Stimulated activated memory B cell treated with anti-CD40 and anti-IgM and Interleukin-4, amounts not matched to agents 10 μg/mL and 1 μg/mL and 100 μg/mL, for 72 hours (primary cell): ENCODE results near the gene DGKD.

Experiments used
- ATAC-seq: fragments of 150-1000 bp; cut with Tn5 transposase; 2 replicates; pipeline ENCODE4 v1.10.0; 2021
- H3K27ac Mint-ChIP-seq: one replicate; pipeline ENCODE4 v1.8.0; 2022; ENCODE audit warnings: mild to moderate bottlenecking, mixed read lengths
- H3K27me3 Mint-ChIP-seq: one replicate; pipeline ENCODE4 v1.8.0; 2022; ENCODE audit warnings: mixed read lengths
- H3K36me3 Mint-ChIP-seq: one replicate; pipeline ENCODE4 v1.8.0; 2022; ENCODE audit warnings: mixed read lengths
- H3K4me1 Mint-ChIP-seq: one replicate; pipeline ENCODE4 v1.8.0; 2022; ENCODE audit warnings: mixed read lengths
- H3K4me3 Mint-ChIP-seq: one replicate; pipeline ENCODE4 v1.8.0; 2022; ENCODE audit warnings: mild to moderate bottlenecking, moderate library complexity, mixed read lengths
- H3K9me3 Mint-ChIP-seq: one replicate; pipeline ENCODE4 v1.8.0; 2022; ENCODE audit warnings: mixed read lengths

Gene DGKD, protein sequence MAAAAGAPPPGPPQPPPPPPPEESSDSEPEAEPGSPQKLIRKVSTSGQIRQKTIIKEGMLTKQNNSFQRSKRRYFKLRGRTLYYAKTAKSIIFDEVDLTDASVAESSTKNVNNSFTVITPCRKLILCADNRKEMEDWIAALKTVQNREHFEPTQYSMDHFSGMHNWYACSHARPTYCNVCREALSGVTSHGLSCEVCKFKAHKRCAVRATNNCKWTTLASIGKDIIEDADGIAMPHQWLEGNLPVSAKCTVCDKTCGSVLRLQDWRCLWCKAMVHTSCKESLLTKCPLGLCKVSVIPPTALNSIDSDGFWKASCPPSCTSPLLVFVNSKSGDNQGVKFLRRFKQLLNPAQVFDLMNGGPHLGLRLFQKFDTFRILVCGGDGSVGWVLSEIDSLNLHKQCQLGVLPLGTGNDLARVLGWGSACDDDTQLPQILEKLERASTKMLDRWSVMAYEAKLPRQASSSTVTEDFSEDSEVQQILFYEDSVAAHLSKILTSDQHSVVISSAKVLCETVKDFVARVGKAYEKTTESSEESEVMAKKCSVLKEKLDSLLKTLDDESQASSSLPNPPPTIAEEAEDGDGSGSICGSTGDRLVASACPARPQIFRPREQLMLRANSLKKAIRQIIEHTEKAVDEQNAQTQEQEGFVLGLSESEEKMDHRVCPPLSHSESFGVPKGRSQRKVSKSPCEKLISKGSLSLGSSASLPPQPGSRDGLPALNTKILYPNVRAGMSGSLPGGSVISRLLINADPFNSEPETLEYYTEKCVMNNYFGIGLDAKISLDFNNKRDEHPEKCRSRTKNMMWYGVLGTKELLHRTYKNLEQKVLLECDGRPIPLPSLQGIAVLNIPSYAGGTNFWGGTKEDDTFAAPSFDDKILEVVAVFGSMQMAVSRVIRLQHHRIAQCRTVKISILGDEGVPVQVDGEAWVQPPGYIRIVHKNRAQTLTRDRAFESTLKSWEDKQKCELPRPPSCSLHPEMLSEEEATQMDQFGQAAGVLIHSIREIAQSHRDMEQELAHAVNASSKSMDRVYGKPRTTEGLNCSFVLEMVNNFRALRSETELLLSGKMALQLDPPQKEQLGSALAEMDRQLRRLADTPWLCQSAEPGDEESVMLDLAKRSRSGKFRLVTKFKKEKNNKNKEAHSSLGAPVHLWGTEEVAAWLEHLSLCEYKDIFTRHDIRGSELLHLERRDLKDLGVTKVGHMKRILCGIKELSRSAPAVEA

GRCh38 chr2:233353769-233354499 is at the start of gene DGKD:
Gene DGKD, plus strand, starts transcription at chr2:233354494. Its CDS starts 25 bp downstream, at chr2:233354519.
- Mint-ChIP-seq H3K9me3 (no peaks in the 10 kb centered on the region), H3K27me3 (no peaks in the 10 kb centered on the region), H3K4me1 (peaks cover 91% of the 10 kb centered on the region), H3K4me3 (peak within 1 kb of the TSS; percentile 88), H3K27ac (peak within 1 kb of the TSS; percentile 99), H3K36me3 (peaks cover 8% of the 10 kb centered on the region)
- ATAC-seq: peak; percentile 87

- Mint-ChIP-seq H3K36me3 (no peaks in the 10 kb centered on the region), H3K4me1 (peaks cover 23% of the 10 kb centered on the region), H3K27ac (peak within 1 kb of the TSS; percentile 50), H3K4me3 (no peak within 1 kb of the TSS), H3K9me3 (no peaks in the 10 kb centered on the region), H3K27me3 (no peaks in the 10 kb centered on the region)
- no peak for ATAC-seq
Measured at GRCh38 chr2:233307565-233307964, 46.7 kb upstream of the DGKD start, which contains the start of gene SAG. Gene SAG, plus strand, starts transcription at chr2:233307816. Its CDS starts 1,374 bp downstream, at chr2:233309190.

DNA sequence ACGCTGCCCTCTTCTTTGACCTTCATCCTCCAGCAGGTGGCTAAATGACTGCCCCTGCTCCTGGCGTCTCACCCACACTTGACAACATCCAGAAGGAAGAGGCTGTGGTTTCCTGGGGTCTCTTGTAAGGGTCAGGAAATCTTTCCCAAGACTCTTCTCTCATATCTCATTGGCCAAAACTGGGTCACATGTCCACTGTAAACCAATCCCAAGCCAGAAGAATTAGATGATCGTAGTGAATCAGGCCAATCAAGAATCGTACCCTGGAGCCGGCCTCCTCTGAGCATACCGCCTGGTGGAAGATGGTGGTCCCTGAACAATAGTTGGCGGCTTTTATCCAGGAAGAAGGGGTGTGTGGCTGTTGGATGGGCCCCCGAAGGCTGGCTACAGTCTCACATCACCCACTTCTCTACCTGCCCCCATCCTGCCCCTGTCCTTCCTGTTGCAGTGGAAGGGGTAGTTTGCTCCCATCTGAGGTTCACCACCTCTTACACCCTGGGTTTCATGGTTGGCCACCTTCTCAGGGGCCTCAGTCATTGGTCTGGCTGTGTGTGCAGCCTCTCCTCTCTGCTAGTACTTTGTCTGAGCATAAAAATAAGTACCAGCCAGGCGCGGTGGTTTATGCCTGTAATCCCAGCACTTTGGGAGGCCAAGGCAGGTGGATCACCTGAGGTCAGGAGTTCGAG is 42.9 kb upstream of the DGKD start:
- Mint-ChIP-seq H3K9me3 (no peaks in the 10 kb centered on the region), H3K27ac (peak overlapping the region; percentile 33), H3K27me3 (no peaks in the 10 kb centered on the region)

GRCh38 chr2:233312874-233313273 is 41.4 kb upstream of the DGKD start:
- Mint-ChIP-seq H3K9me3 (no peaks in the 10 kb centered on the region), H3K36me3 (no peaks in the 10 kb centered on the region), H3K27ac (peak overlapping the region; percentile 56), H3K4me3 (no peak overlapping the region), H3K4me1 (peaks cover 32% of the 10 kb centered on the region), H3K27me3 (no peaks in the 10 kb centered on the region)
- ATAC-seq: no peak

More for the DNA sequence above, 42.9 kb upstream of the DGKD start:
- H3K36me3 Mint-ChIP-seq: no peaks in the 10 kb centered on the region
- no peak for ATAC-seq
- no peak overlapping the region for H3K4me3 Mint-ChIP-seq
- peaks cover 32% of the 10 kb centered on the region for H3K4me1 Mint-ChIP-seq

GRCh38 chr2:233314180-233314925 is 39.9 kb upstream of the DGKD start:
- ATAC-seq: no peak
- Mint-ChIP-seq H3K9me3 (no peaks in the 10 kb centered on the region), H3K4me3 (no peak overlapping the region), H3K27ac (no peak overlapping the region), H3K36me3 (no peaks in the 10 kb centered on the region), H3K27me3 (no peaks in the 10 kb centered on the region), H3K4me1 (peaks cover 32% of the 10 kb centered on the region)

- peaks cover 18% of the 10 kb centered on the region for H3K4me1 Mint-ChIP-seq
- no peaks in the 10 kb centered on the region for H3K36me3 Mint-ChIP-seq
- no peaks in the 10 kb centered on the region for H3K27me3 Mint-ChIP-seq
- H3K27ac Mint-ChIP-seq: no peak overlapping the region
- no peak overlapping the region for H3K4me3 Mint-ChIP-seq
- no peaks in the 10 kb centered on the region for H3K9me3 Mint-ChIP-seq
- no peak for ATAC-seq
Measured at GRCh38 chr2:233317196-233317943, 36.9 kb upstream of the DGKD start.

DNA sequence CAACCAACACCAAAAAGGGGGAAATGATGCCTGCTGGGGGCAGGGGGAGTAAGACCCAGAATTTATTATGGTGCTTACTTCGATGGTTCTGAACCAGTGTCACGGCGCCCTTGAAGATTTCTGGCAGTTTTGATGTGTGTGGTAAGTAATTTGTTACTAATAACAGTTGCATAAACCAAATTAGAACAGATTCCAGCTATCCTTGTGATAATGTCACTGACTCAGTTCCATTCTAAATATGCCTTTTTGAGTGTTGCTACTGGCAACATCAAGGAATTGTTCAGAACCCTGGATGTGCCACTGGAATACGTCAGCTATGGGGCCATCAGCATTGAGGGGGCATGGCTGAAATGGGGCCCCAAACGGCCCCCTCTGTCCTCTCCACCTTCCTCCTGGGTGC is 35.0 kb upstream of the DGKD start:
- H3K4me3 Mint-ChIP-seq: no peak overlapping the region
- H3K9me3 Mint-ChIP-seq: no peaks in the 10 kb centered on the region
- no peak for ATAC-seq
- H3K27me3 Mint-ChIP-seq: no peaks in the 10 kb centered on the region
- no peaks in the 10 kb centered on the region for H3K36me3 Mint-ChIP-seq
- H3K27ac Mint-ChIP-seq: no peak overlapping the region
- H3K4me1 Mint-ChIP-seq: peaks cover 17% of the 10 kb centered on the region

DNA sequence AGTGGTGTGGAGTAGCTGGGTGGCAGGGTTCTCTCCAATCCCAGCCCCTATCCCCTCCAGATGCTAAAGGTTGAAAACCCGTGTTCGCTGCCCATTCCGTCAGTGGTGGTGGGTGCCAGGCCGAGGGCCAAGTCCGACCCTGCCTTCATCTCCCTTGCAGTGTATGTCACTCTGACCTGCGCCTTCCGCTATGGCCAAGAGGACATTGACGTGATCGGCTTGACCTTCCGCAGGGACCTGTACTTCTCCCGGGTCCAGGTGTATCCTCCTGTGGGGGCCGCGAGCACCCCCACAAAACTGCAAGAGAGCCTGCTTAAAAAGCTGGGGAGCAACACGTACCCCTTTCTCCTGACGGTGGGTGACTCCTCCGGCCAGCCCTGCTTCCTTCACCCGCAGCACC is 33.8 kb upstream of the DGKD start:
- Mint-ChIP-seq H3K27me3 (no peaks in the 10 kb centered on the region), H3K27ac (no peak overlapping the region), H3K36me3 (no peaks in the 10 kb centered on the region), H3K9me3 (no peaks in the 10 kb centered on the region), H3K4me1 (peaks cover 20% of the 10 kb centered on the region), H3K4me3 (no peak overlapping the region)
- no peak for ATAC-seq

DNA sequence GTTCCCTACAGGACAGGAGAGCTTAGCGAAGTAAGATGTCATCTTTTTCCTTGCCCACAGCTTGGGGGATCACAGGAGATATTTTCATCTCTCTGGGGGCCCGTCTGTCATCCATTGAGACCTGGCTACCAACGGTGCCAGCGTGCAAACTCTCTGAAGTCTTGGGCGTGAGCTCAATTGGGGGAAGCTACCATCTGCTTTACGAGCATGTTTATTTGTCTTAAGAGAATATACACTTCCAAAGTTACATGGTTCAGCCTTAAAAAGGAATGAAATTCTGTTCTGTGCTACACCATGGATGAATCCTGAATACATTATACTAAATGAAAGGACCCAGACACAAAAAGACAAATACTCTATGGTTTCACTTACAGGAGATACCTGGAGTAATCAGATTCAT is 33.1 kb upstream of the DGKD start:
- Mint-ChIP-seq H3K27ac (peak overlapping the region; percentile 7), H3K9me3 (no peaks in the 10 kb centered on the region), H3K4me3 (no peak overlapping the region), H3K27me3 (no peaks in the 10 kb centered on the region), H3K36me3 (no peaks in the 10 kb centered on the region), H3K4me1 (peaks cover 26% of the 10 kb centered on the region)
- ATAC-seq: no peak

DNA sequence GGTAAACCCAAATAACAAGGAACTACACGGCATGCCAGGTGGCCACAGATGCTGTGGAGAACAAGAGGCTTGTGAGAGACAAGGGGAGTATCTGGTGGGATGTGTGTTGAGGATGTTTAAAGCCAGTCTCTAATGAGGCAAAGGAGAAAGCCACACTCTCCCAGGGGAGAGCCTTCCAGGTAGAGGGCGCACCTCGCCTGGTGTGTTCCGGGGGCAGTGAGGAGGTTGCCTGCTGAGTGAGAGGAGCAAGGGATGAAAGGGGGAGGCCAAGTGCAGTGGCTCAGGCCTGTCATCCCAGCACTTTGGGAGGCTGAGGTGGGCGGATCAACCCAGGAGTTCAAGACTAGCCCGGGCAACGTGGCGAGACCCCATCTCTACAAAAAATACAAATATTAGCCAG is 30.4 kb upstream of the DGKD start:
- Mint-ChIP-seq H3K36me3 (no peaks in the 10 kb centered on the region), H3K9me3 (no peaks in the 10 kb centered on the region), H3K4me1 (peaks cover 30% of the 10 kb centered on the region), H3K27ac (peak overlapping the region; percentile 0), H3K27me3 (no peaks in the 10 kb centered on the region), H3K4me3 (no peak overlapping the region)
- no peak for ATAC-seq

GRCh38 chr2:233325256-233325655 is 29.0 kb upstream of the DGKD start:
- ATAC-seq: no peak
- Mint-ChIP-seq H3K27ac (no peak overlapping the region), H3K36me3 (no peaks in the 10 kb centered on the region), H3K4me1 (peaks cover 44% of the 10 kb centered on the region), H3K9me3 (no peaks in the 10 kb centered on the region), H3K4me3 (no peak overlapping the region), H3K27me3 (no peaks in the 10 kb centered on the region)

DNA sequence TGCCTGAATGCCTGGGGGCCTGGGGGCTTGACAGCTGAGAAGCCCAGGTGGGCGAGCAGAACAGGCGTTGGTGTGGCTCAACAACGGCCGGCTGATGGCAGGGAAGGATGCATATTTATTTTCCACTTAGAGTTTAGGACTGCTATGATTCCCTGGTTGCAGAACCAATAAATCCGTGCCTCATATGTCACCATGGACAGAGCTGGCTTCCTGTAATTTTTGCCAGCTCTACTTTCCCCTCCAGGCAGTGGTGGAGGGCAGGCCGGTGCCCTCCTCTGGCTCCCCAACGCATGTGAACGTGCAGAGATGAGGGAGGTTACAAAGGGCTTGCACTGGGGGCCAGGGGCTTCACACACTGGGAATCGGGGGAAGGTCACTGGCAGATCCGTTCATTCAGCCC is 28.5 kb upstream of the DGKD start:
- Mint-ChIP-seq H3K27ac (no peak overlapping the region), H3K36me3 (no peaks in the 10 kb centered on the region), H3K4me1 (peaks cover 49% of the 10 kb centered on the region), H3K4me3 (no peak overlapping the region), H3K9me3 (no peaks in the 10 kb centered on the region), H3K27me3 (no peaks in the 10 kb centered on the region)
- no peak for ATAC-seq

DNA sequence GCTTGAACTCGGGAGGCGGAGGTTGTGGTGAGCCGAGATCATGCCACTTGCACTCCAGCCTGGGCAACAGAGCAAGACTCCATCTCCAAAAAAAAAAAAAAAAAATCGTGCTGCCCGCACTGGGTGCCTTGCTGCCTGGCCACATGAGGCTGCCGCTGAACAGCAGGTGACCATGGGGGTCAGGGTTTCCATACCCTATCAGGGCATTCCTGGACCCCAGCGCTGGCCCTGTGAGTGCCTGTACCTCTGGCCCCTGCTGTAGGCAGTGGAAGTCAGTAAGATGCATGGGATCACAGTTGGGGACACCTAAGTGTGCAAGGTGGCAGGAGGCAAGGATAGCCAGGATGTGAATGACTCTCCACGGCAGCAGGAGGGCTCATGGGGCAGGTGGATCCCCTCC is 27.8 kb upstream of the DGKD start:
- no peak overlapping the region for H3K4me3 Mint-ChIP-seq
- H3K27ac Mint-ChIP-seq: no peak overlapping the region
- H3K9me3 Mint-ChIP-seq: no peaks in the 10 kb centered on the region
- H3K36me3 Mint-ChIP-seq: no peaks in the 10 kb centered on the region
- ATAC-seq: no peak
- H3K4me1 Mint-ChIP-seq: peaks cover 51% of the 10 kb centered on the region
- H3K27me3 Mint-ChIP-seq: no peaks in the 10 kb centered on the region
